ENCODE measurements around the gene PBX3. TPM values are rescaled to one million over a fixed set of nuclear protein-coding genes. Genes with fewer than 3 reads are reported as not detected.

The PBX3 gene
- total RNA-seq, 2 experiments from 2014 or later: 25.3 to 30.8 TPM

- DNase-seq: no peak
- Histone ChIP-seq H3K4me1 (ENCODE audit: insufficient read depth, low read length) (no peaks in the 10 kb centered on the region), H3K27me3 (ENCODE audit: control insufficient read depth in 1 of 2, insufficient read depth in 2 of 2, low read length in 2 of 2) (no peaks in the 10 kb centered on the region), H3K4me3 (ENCODE audit: low read length) (no peak overlapping the region), H3K27ac (ENCODE audit: low read depth in 1 of 2, low read length in 2 of 2) (no peak overlapping the region), H3K36me3 (ENCODE audit: insufficient read depth, low read length) (no peaks in the 10 kb centered on the region), H3K9me3 (ENCODE audit: control insufficient read depth in 1 of 2, insufficient read depth in 1 of 2, low read length in 2 of 2) (no peaks in the 10 kb centered on the region)
- peaks cover 33% of the 10 kb centered on the region for H3K4me1 Mint-ChIP-seq (ENCODE audit: low read depth)
- POLR2A ChIA-PET: no interaction called here
- intact Hi-C loops (cut with DNase I, micrococcal nuclease): no loop called here
- TF ChIP-seq CTCF (IDR thresholded peaks at IDR 0.05): no peak
- CTCF ChIA-PET: interaction anchor here (1.5 kb wide), 1 partner anchor 68 kb away, joined by 3 read pairs; no protein-coding TSS in a partner anchor
- no peak overlapping the region for H3K27ac Mint-ChIP-seq
- no peaks in the 10 kb centered on the region for H3K36me3 Mint-ChIP-seq (ENCODE audit: low read depth)
- no peaks in the 10 kb centered on the region for H3K27me3 Mint-ChIP-seq
- no peak for ATAC-seq (ENCODE audit: poor library complexity)
- H3K4me3 Mint-ChIP-seq: no peak overlapping the region
- H3K9me3 Mint-ChIP-seq: no peaks in the 10 kb centered on the region
Observed at GRCh38 chr9:125763394-125763801, 16.2 kb downstream of the PBX3 start.

- Histone ChIP-seq H3K27ac (ENCODE audit: low read depth in 1 of 2, low read length in 2 of 2) (no peak overlapping the region), H3K36me3 (ENCODE audit: insufficient read depth, low read length) (no peaks in the 10 kb centered on the region), H3K9me3 (ENCODE audit: control insufficient read depth in 1 of 2, insufficient read depth in 1 of 2, low read length in 2 of 2) (no peaks in the 10 kb centered on the region), H3K4me3 (ENCODE audit: low read length) (no peak overlapping the region), H3K27me3 (ENCODE audit: control insufficient read depth in 1 of 2, insufficient read depth in 2 of 2, low read length in 2 of 2) (no peaks in the 10 kb centered on the region), H3K4me1 (ENCODE audit: insufficient read depth, low read length) (no peaks in the 10 kb centered on the region)
- Mint-ChIP-seq H3K27me3 (no peaks in the 10 kb centered on the region), H3K36me3 (ENCODE audit: low read depth) (no peaks in the 10 kb centered on the region), H3K4me1 (ENCODE audit: low read depth) (peaks cover 28% of the 10 kb centered on the region), H3K9me3 (no peaks in the 10 kb centered on the region), H3K4me3 (no peak overlapping the region), H3K27ac (no peak overlapping the region)
- DNase-seq (no peak), ATAC-seq (ENCODE audit: poor library complexity) (no peak)
- CTCF ChIA-PET: interaction anchor here (1.5 kb wide), 1 partner anchor 67 kb away, joined by 3 read pairs; no protein-coding TSS in a partner anchor
- POLR2A ChIA-PET: no interaction called here
- no peak for TF ChIP-seq CTCF (IDR thresholded peaks at IDR 0.05)
- intact Hi-C loops (cut with DNase I, micrococcal nuclease): no loop called here
Observed at GRCh38 chr9:125764198-125764597, 17.0 kb downstream of the PBX3 start.

GRCh38 chr9:125766468-125767221 is 19.5 kb downstream of the PBX3 start:
- POLR2A ChIA-PET: no interaction called here

More at GRCh38 chr9:125766468-125767221, 19.5 kb downstream of the PBX3 start:
- Mint-ChIP-seq H3K4me3 (no peak overlapping the region), H3K36me3 (ENCODE audit: low read depth) (no peaks in the 10 kb centered on the region), H3K27me3 (no peaks in the 10 kb centered on the region), H3K4me1 (ENCODE audit: low read depth) (peaks cover 17% of the 10 kb centered on the region), H3K9me3 (no peaks in the 10 kb centered on the region), H3K27ac (no peak overlapping the region)
- CTCF ChIA-PET: no interaction called here
- H3K9me3 ChIP-seq (ENCODE audit: control insufficient read depth in 1 of 2, insufficient read depth in 1 of 2, low read length in 2 of 2): no peaks in the 10 kb centered on the region
- no peaks in the 10 kb centered on the region for H3K27me3 ChIP-seq (ENCODE audit: control insufficient read depth in 1 of 2, insufficient read depth in 2 of 2, low read length in 2 of 2)
- H3K4me1 ChIP-seq (ENCODE audit: insufficient read depth, low read length): no peaks in the 10 kb centered on the region
- intact Hi-C loops (cut with DNase I, micrococcal nuclease): no loop called here
- DNase-seq (no peak), ATAC-seq (ENCODE audit: poor library complexity) (no peak)
- H3K27ac ChIP-seq (ENCODE audit: low read depth in 1 of 2, low read length in 2 of 2): no peak overlapping the region
- no peak overlapping the region for H3K4me3 ChIP-seq (ENCODE audit: low read length)
- no peak for TF ChIP-seq CTCF (IDR thresholded peaks at IDR 0.05)
- no peaks in the 10 kb centered on the region for H3K36me3 ChIP-seq (ENCODE audit: insufficient read depth, low read length)

All from CD4-positive, alpha-beta T cell (primary cell).